Lower lobe of right lung (tissue), 2 donors: ENCODE results near the gene SKAP2. TPM values are rescaled to one million over a fixed set of nuclear protein-coding genes. Genes with fewer than 3 reads are reported as not detected.

ENCODE experiments used
- ATAC-seq, 2 donors: fragments of 200-7000 bp; cut with Tn5 transposase; one replicate each; pipeline ENCODE4 v1.9.1; 2020 to 2022; ENCODE audit warnings: mild to moderate bottlenecking in 2 of 2, moderate library complexity in 2 of 2
- DNase-seq: peaks from one replicate; pipeline ENCODE4 v3.0.0-alpha.2; 2020
- H3K27ac ChIP-seq: fragments of 200-600 bp; one replicate; pipeline ENCODE4 v1.8.0; 2022
- H3K27me3 ChIP-seq: fragments of 200-600 bp; one replicate; pipeline ENCODE4 v1.8.0; 2022; ENCODE audit warnings: low read depth
- H3K36me3 ChIP-seq: fragments of 200-600 bp; one replicate; pipeline ENCODE4 v1.8.0; 2022; ENCODE audit warnings: mild to moderate bottlenecking
- H3K4me1 ChIP-seq: fragments of 200-600 bp; one replicate; pipeline ENCODE4 v1.8.0; 2022
- H3K4me3 ChIP-seq: fragments of 200-600 bp; one replicate; pipeline ENCODE4 v1.8.0; 2022; ENCODE audit warnings: mild to moderate bottlenecking
- H3K9me3 ChIP-seq: fragments of 200-600 bp; one replicate; pipeline ENCODE4 v1.8.0; 2022
- CTCF ChIP-seq: fragments of 200-600 bp; IDR thresholded peaks from one replicate; pipeline ENCODE4 v1.8.0; 2022; ENCODE audit warnings: antibody characterized with exemption, mild to moderate bottlenecking
- intact Hi-C: fragments of 100-400 bp; cut with DNase I; formaldehyde crosslinking; loops from one replicate; pipeline ENCODE4 v1.11.0; 2022
- total RNA-seq: library from RNA; stranded (reverse); fragmentation: NEBNext Ultra II Directional; extraction: Animal tissue kit (Norgen Biotek cat#: 25700); gene quantifications from one replicate; pipeline ENCODE4 v1.2.1, GENCODE V29; 2021
- donor health status: DM: no; HTN: yes; CAD: no; lungs with severe emphysema.

SKAP2 gene
- total RNA-seq, 1 donor from 2014 or later = 75.0 TPM

- ATAC-seq = no peak
- Histone ChIP-seq H3K27me3 (no peaks in the 10 kb centered on the region), H3K4me3 (no peak overlapping the region), H3K36me3 (peaks cover 8% of the 10 kb centered on the region), H3K4me1 (no peaks in the 10 kb centered on the region), H3K9me3 (no peaks in the 10 kb centered on the region), H3K27ac (no peak overlapping the region)
- DNase-seq = no peak
- intact Hi-C loops = no loop called here
- TF ChIP-seq CTCF = no peak
Measured at GRCh38 chr7:26729150-26729775, 135.1 kb downstream of the SKAP2 start.

- intact Hi-C loops = no loop called here
- DNase-seq (no peak), ATAC-seq (no peak)
- Histone ChIP-seq H3K4me1 (no peaks in the 10 kb centered on the region), H3K4me3 (no peak overlapping the region), H3K36me3 (peaks cover 13% of the 10 kb centered on the region), H3K9me3 (no peaks in the 10 kb centered on the region), H3K27me3 (no peaks in the 10 kb centered on the region), H3K27ac (no peak overlapping the region)
- no peak for TF ChIP-seq CTCF
Measured at GRCh38 chr7:26726051-26726450, 138.3 kb downstream of the SKAP2 start.

DNA sequence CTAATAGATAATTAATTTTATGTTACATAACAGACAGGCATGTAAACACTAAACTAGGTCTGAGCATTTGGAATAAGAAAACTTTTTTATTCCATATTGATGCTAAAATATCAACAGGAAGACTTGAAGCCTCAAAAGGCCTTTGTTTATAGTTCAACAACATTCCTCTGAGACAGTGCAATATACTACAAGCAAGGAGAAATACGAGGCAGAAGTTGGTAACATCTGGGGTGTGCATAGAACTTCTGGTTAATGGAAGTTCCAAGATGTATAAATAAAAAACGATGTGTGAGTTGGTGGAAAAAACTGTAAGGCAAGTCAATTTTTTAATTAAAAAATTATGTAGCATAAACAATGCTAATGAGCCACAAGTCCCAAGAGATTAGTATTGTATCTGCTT is 139.6 kb downstream of the SKAP2 start:
- Histone ChIP-seq H3K36me3 (peaks cover 13% of the 10 kb centered on the region), H3K4me1 (no peaks in the 10 kb centered on the region), H3K9me3 (no peaks in the 10 kb centered on the region), H3K4me3 (no peak overlapping the region), H3K27me3 (no peaks in the 10 kb centered on the region), H3K27ac (no peak overlapping the region)
- intact Hi-C loops = no loop called here
- TF ChIP-seq CTCF = no peak
- ATAC-seq = no peak
- DNase-seq = no peak

DNA sequence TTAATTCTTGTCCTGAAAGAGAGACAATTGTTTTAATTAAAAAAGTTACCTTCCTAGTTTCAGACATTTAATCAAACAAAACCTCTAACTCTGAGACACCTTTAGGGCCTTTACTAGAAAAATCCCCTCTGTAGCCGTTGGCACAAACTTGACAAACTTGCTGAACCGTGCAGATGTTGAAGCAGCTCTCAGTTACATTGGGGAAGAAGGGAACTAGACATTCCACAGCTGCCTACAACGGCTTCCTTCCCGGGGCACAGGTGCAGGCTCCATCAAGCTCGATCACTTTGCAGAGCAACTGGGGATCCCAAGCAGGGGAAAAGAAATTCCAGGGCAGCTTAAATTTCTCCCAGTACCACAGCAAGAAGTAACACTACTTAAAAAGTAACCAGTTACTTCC is 141.3 kb downstream of the SKAP2 start:
- Histone ChIP-seq H3K36me3 (peaks cover 13% of the 10 kb centered on the region), H3K4me1 (no peaks in the 10 kb centered on the region), H3K27me3 (no peaks in the 10 kb centered on the region), H3K4me3 (no peak overlapping the region), H3K27ac (no peak overlapping the region), H3K9me3 (no peaks in the 10 kb centered on the region)
- ATAC-seq (no peak), DNase-seq (no peak)
- TF ChIP-seq CTCF = no peak
- intact Hi-C loops = no loop called here

DNA sequence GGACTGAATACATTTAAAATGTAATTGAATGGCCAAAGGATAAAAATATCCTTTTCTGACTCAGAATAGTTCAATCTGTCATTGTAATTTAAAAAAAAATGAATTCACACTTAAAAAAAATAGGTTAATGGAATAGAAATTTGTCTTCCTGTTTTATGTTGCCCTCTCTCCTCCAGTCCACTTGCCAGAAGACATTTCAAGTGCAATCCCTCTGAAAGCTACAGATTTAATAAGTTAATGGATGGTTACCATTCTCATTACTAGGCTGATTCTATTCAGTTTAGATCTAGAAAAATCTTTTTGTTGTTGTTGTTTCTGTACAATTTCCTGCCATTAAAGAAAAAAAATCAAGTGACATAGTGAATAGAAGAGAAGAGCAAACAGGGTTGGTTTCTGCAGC is 142.9 kb downstream of the SKAP2 start:
- H3K36me3 ChIP-seq = peaks cover 13% of the 10 kb centered on the region
- H3K27me3 ChIP-seq = no peaks in the 10 kb centered on the region
- H3K4me3 ChIP-seq = no peak overlapping the region
- no peak for DNase-seq
- H3K4me1 ChIP-seq = no peaks in the 10 kb centered on the region
- H3K27ac ChIP-seq = no peak overlapping the region
- no peak for ATAC-seq
- intact Hi-C loops = no loop called here
- no peak for TF ChIP-seq CTCF
- H3K9me3 ChIP-seq = no peaks in the 10 kb centered on the region

- no peak for TF ChIP-seq CTCF
- no peak for ATAC-seq
- Histone ChIP-seq H3K36me3 (peaks cover 6% of the 10 kb centered on the region), H3K4me1 (no peaks in the 10 kb centered on the region), H3K27ac (no peak overlapping the region), H3K27me3 (no peaks in the 10 kb centered on the region), H3K4me3 (no peak overlapping the region), H3K9me3 (no peaks in the 10 kb centered on the region)
- no peak for DNase-seq
- intact Hi-C loops = no loop called here
Measured at GRCh38 chr7:26718063-26718462, 146.3 kb downstream of the SKAP2 start.
